HG02840 (cell line): ENCODE data around the gene DIAPH1.

ENCODE experiments used
- ATAC-seq: cut with Tn5 transposase; IDR thresholded peaks from one replicate; pipeline ENCODE4 v1.9.1; 2021; ENCODE audit warnings: mild to moderate bottlenecking, moderate library complexity, moderate number of reproducible peaks; ENCODE audit not compliant: unreplicated experiment, low FRiP score

The DIAPH1 gene

DNA sequence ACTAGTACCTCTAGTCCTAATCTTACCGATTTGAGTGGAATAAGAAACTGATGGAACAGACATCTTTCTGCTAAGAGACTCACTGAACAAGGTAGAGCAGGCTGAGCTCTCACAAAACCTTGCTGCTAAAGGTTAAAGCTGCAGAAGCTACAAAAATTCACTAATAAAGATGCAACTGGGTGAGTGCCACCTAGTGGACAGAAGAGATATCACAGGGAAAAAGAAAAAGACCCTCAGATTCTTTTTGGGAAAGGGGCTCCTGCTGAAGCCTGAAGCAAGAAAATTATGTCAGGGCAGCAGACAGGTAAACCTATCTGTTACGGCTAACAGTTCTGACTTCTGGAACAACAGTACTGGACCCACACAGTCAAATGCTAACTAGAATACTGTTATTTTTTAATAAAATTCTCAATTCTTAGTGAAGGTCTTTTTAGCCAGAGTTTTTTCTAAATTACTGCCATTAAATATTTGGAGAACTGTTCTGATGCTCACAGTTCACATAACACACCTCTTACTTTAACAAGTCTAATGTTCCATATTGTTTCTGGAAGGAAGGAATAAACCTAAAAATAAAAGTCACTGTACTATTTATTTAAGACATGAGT lies 51.2 kb downstream of the DIAPH1 start:
- no peak for ATAC-seq

DNA sequence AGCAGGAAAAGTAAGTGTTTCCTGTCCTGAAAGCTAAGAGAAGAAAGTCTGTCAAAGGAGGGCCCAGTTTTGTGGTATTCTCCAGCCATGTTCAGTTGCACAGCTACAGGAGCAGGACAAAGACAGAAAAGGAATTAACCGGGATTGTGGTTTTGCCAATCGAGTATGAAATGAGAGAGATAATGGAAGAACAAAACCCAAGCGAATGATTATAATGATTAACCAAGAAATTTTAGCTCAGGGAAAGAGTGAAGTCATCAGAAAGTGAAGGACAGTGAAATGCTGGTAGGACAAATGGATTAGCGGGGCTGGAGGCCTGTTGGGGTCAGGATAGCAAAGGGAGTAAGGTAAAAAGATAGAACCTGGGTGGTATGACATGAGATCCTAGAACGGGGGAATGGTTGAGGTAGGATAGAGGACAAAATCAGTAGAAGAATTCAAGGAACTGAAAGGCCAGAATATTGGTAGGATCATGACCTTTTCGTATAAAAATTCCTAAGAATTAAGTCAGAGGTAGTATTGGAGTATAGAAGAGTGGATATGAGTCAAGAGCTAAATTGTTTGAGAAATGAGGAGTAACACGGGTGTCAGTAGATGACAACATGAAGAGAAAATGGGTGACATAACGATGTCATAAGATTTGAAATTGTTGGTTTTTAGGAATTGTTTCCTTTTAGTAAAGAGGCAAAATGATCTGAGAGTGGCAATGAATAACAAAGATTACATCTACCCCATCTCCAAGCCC lies 52.8 kb downstream of the DIAPH1 start:
- ATAC-seq, result no peak

DNA sequence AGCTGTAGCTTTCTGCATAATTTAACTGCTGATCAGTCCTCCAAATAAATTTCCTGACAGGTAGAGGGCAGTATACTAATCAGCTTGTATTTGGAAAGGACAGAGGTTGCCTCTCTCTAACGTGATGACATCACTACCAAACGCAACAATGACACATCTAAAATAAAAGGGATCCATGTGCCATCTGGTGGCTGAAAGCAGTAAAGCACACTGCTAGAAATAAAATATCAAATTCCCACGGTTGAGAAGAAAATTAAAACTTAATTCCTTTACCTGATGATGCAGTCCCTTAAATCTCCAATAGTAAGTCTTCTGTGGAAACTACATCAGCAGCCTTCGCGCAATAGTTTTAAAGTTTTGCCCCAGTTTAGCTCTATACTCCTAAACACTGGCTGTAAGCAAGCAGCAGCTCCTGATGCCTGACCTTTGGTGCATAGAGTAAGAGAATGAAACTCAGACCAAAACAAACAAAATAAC lies 54.5 kb downstream of the DIAPH1 start:
- ATAC-seq, result peak; percentile 92

DNA sequence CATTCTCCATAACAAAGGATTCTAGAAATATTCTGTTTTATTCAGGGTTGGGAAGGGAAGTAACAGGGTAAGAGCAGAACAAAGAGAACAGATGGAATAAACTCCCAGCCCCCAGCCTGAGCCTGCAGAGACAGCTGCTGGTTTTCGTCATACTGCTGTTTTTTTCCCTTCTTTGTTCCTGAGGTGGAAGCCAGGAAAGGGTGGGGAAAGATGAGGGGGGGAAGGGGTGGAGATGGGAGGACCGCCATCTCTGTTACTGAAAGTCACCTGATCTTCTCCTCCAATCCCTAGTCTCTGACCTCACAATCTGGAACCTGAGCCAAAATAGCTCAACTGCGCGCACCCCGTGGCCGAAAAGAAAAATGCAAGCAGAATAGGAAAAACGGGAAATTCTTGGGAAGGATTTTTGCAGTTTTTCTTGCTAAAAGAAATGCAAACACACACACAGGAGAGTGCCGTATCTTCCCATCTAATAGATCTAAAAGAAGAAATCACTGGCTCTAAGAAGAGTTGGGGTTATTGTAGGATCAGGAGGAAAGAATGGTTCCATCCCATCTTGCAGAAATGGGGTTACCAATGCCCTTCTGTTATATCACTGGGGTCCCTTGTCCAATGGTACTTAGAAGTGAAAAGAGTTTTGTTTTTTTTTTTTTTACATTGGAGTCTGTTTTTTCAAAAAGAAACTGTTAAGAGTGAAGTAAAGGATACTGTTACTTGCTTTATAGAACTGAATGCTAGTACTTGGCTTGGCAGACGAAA lies 57.9 kb downstream of the DIAPH1 start:
- no peak for ATAC-seq

DNA sequence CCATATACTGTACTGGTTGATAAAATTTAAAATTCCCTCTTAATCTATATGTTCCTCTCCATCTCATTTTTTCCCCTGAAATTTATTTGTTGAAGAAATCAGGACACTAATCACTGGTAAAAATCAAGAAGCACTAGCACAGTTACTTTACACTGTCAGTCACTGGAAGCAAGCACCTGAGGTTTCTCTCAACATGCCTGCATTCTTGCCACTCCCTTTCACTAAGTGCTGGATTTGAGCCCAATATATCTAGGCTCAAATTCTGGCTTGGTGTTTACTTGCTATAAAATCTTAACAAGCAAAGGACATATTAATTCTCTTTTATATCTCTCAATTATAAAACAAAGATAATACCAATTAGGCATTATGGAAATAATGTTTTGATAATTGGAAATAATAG lies 58.6 kb downstream of the DIAPH1 start:
- ATAC-seq, result no peak

DNA sequence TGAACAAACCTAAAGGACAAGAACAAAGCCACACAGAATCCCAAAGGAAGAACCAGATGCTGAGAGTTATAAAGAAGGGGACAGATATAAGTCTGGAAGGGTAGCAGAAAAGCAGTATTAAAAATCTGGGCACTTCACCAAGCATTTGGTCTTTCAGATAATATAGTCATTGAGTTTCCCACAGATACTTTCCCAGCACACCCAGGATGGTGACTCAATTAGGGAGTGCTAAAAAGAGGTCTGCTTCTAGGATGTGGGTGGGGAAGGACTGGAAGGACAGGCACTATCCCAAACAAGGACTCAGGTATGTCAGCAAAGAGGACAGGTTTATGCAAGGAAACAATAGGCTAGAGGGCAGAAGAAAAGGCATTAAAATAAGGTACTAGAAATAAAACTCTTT lies 59.3 kb downstream of the DIAPH1 start:
- ATAC-seq, result no peak

DNA sequence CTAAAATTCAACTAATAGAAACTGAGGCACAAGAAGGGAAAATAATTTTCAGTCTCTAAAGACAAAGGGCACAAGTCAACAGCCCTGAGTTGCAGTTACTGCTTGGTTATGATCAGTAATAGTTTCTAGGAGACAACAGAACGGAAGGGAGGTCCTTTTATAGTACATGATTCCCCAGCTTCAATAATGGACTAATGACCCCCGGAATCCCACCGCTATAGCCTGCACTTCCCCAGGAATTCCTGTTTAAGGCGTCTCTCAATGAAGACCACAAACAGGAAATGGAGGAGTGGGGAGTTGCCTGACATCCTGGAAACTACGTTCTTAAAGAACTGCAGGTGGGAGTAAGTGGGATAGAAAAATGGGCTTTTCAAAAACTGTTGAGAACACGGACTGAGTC lies 60.6 kb downstream of the DIAPH1 start:
- no peak for ATAC-seq

DNA sequence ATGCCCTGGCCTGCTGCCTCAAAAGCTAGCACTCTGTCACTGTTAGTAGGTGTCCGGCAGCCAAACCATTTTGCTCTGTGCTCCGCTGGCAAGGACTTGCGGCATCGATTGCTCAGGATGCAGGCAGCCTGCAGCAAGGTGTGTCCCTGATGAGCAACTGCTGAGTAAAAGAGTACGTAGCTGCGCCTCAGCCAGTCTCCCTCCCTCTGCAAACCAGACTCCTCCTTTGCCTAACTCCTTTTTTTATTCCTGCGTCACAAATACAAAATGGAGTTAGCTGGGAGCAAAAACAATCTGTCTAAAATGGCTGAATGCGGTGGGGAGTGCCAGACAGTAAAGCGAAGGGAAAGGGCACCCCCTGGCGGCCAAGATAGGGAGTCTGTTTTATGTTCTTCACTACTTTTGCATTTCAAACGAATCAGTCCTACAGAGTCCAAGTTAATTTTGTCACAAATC lies 61.1 kb downstream of the DIAPH1 start:
- ATAC-seq, result peak; percentile 55

DNA sequence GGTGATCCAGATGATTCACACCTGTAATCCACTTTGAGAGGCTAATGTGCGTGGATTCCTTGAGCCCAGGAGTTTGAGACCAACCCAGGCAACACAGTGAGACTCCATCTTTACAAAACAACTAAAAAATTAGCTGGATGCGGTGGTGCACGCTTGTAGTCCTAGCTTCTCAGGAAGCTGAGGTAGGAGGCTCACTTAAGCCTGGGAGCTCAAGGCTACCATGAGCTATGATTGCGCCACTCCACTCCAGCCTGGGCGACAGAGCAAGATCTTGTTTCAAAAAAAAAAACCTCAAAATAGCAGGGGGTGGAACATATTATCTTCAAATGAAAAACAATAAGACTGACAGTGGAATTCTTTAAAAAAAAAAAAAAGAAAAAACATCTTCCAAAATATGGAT lies 70.9 kb downstream of the DIAPH1 start:
- no peak for ATAC-seq

DNA sequence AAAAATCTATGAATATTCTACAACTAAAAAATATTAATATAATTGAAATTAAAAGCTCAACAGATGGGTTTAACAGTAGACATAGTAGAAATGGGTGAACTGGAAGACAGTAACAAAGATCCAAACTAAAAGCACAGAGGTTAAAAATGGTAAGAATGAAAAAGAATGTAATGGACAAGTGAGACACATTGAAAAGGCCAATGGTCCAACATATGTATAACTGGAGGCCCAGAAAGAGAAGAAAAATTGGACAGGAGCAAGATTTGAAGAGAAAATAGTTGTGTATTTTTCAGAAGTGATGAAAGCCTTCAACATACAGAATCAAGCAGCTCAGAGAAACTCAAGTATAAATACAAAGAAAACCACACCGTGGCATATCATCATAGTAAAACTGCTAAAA lies 71.3 kb downstream of the DIAPH1 start:
- no peak for ATAC-seq

DNA sequence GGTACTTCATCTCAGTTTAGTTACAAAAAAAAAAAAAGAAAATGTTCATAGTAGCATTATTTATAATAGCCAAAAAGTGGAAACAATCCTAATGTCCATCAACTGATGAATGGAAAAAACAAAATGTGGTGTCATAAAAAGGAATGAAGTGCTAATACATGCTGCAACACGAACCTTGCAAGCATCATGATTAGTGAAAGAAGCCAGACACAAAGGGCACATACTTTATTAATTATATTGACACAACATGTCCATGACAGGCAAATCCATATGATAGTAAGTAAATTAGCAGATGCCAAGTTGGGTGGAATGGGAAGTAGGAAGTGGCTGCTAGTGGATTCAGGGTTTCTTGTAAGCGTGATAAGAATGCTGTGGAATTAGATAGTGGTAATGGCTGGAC lies 75.7 kb downstream of the DIAPH1 start:
- no peak for ATAC-seq

DNA sequence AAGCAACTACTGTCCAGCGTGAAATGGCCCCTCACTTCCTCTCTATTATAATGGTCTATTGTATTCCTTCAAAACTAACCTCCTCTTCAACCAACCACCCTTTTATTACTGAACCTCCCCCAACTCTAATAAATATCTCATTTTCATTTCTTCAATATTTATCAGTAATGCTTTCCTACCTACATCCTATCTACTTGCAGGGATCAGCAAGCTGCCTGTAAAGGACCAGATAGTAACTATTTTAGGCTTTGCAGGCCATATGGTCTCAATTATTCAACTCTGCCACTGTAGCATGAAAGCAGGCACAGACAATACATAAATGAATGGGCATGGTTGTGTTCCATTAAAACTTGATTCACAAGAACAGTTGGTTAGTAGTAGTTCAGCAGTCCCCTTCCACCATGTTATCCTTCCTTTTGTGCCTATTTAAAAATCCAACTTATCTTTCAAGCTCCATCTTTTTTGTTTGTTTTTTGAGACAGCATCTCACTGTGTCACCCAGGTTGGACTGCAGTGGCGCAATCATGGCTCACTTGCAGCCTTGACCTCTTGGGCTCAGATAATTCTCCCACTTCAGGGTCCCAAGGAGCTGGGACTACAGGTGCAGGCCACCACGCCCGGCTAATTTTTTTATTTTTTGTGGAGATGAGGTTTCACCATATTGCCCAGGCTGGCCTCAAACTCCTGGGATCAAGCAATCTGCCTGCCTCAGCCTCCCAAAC lies 84.1 kb downstream of the DIAPH1 start:
- no peak for ATAC-seq

DNA sequence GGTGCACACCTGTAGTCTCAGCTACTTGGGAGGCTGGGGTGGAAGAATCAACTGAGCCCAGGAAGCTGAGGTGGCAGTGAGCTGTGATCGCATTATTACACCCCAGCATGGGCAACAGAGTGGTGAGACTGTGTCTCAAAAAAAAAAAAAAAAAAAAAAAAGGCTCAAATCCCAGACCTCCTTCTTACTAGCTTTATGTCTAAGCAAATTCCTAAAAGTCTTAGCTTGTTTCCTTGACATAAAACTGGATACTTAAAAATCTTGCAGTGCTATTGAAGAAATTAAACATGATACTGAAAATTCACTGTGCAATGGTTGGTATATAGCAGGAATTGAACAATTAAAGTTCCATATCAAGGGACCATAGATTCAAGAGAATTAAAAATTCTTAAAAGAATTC lies 84.9 kb downstream of the DIAPH1 start:
- no peak for ATAC-seq

DNA sequence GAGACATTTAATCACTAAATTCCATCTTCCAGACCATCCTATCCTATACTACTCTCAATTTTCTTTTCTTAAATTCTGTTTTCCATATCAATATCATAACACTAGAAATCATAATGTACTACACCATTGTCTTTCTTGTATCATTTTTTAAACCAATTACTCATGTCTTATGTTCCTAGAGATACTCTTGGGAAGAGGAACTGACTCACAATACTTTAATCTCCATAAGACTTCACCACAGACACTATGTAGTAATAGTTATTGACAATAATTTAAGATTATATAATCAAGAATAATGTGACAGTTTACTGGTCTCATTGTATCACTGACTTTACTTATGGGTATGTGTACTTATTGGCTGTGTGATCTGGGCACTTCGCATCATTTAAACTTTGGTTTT lies 86.1 kb downstream of the DIAPH1 start:
- ATAC-seq, result no peak

DNA sequence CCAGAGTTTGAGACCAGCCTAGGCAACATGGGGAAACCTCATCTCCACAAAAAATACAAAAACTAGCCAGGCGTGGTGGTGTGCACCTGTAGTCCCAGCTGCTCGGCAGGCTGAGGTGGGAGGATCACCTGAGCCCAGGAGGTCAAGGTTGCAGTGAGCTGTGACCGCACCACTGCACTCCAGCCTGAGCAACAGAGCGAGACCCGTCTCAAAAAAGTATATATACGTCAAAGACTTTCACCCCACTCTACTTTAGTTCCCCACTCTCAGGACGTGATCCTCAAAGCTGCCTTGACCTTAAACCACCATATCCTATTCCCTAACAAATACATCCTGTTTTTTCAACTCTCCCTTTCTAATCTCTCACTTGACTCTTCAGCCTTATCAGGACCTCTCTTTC lies 88.9 kb downstream of the DIAPH1 start:
- ATAC-seq, result peak; percentile 45

DNA sequence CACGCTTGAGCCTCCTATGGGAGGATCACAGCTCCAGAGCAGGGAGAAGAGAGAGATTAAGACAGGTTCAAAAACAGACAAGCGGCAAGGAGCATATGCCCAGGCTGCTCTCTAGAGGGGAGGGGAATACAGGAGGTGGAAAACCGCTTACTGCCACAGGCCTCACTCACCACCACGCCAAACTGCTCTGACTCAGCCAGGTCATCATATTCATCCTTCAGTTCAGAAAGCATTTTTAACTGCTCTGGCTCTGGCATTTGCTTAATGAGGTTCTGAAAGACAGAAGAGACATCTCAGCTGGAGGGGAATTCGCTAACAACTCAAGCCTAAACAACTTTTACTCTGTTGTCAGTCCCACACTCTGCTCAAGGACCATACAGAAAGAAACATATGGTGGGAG lies 89.8 kb downstream of the DIAPH1 start:
- peak; percentile 51 for ATAC-seq

DNA sequence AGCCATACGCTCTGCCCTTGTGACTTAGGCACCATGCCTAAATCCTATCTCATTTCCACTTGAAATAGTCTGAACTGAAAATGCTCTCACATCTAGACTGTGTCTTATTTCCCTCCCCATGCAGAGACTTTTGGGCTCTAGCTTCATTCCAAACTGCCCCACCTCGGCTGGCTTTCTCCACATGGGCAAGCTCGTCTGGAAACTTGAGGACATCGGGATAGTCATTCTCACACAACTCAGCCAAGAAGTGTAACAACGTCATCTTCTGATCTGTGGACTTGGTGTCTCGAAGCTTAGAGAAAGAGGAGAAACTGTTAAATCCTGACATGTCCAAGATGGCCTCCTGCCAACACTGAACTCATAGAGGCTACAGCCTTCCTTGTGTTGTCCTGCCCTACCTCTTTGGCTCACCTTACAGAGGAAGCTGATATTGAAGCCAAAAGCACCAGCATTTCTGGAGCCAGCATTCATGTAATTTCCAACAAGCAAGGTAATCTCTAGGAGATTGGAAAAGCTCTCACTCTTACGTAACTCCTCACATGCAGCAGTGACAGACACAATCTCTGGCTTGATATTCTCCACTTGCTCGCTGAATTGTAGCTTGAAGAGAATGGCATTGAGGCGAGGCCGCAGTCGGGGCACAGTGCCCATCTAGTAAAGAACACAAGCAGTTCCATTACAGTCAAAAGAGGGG lies 90.4 kb downstream of the DIAPH1 start:
- no peak for ATAC-seq

DNA sequence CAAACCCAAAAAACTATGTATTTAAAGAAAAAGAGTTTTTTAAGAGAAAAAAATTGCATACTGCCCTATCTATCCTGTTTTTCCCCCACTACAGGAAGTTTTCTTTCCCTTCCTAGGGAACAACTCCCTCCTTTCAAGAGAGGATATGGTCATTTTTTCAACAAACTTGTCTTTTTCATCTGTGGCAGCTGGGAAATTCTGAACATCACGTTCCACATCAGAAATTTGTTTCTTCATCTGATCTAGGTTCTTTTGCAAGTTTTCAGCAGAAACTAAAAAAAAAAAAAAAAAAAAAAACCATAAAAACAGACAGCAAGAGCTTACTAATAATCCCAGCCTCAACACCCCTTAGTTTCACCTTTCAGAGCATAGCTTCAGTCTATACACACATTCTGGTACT lies 91.4 kb downstream of the DIAPH1 start:
- no peak for ATAC-seq

DNA sequence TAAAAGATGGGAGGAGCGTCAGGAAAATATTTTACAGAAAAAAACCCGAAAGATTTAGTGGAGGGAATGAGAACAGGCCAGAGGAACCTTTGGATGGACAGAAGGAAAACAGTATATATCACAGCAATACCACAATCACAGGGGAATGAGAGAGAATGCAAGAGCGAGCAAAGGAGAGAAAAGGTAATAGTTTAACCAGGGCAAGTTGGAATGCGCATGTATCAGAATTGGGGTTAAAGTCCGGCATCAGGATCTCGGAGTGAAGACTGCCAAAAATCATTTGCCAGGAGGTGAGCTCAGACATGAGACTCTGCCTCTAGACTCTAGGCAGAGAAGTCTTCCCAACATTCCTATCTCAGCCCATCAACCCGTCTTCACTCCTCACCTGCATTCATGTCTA lies 93.1 kb downstream of the DIAPH1 start:
- ATAC-seq, result no peak
